GM18861 (cell line): ENCODE data around the gene UBE2F.
A peak's percentile ranks its signal among the peaks of the same experiment; 100 is the strongest.
"Not testable (repeated sequence)": the region's sequence is repeated elsewhere in the genome, so short reads cannot be mapped to it uniquely, and the experiment has no call there.

Experiments
- ATAC-seq: cut with Tn5 transposase; IDR thresholded peaks from one replicate; pipeline ENCODE4 v1.9.1; 2021; ENCODE audit not compliant: unreplicated experiment

UBE2F gene

DNA sequence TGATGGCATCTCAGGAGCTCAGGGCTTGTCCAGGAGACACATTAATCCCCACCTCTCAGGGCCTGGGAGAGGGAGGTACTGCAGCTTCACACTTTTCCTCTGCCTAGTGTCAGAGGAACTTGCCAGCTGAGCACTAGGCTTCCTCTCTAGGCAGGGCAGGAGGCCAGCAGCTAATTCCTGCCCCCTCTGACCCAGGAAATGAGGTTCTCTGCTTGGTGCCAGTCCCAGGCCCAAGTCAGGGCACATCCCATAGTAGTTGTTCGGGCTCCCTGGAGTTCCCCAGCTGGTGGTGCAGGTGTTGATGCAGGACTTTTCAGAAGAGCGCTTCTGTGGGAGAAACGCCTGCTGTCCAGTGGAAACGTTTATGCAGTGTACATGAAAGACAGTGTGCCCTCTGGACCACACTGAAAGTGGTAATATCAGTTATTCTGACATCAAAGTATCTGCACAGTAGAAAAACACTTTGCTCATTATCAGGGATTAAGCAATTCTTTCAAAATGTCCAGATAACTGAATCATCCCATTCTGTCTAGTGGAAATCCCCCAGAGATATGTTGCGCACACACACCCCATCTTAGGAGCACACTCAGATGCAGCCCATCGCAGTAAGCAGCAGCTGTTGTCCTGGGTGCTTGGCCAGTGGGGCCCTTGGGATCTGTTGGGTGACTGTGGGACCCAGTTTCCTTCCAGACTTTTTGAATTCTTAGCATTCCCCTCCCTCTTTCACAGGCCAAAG, 76.2 kb downstream of the UBE2F start:
- ATAC-seq = no peak

- ATAC-seq = no peak
Observed at GRCh38 chr2:238043851-238044250, 77.0 kb downstream of the UBE2F start.

DNA sequence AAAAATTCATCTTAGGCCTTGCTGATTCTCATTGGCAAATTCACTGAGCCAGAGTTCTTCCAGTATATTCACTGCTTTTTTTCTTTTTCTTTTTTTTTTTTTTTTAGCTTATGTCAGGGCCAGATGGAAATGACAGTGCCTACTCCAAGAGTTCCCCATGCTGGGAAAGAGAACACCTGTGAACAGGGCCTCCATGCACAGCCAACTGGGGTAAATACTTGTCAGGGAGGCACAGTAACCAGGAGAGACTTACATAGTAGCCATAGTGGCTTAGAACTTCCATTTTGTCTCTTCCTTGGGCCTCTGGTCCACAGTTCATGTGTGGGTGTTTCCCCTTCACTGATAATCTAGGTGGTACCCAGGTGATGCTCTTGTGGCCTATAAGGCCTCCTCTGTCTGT, 78.8 kb downstream of the UBE2F start:
- no peak for ATAC-seq

- no peak for ATAC-seq
Observed at GRCh38 chr2:238046725-238047270, 80.0 kb downstream of the UBE2F start.

GRCh38 chr2:238053191-238053776, 86.5 kb downstream of the UBE2F start:
- ATAC-seq = no peak

- no peak for ATAC-seq
Observed at GRCh38 chr2:238055841-238056240, 89.0 kb downstream of the UBE2F start.

DNA sequence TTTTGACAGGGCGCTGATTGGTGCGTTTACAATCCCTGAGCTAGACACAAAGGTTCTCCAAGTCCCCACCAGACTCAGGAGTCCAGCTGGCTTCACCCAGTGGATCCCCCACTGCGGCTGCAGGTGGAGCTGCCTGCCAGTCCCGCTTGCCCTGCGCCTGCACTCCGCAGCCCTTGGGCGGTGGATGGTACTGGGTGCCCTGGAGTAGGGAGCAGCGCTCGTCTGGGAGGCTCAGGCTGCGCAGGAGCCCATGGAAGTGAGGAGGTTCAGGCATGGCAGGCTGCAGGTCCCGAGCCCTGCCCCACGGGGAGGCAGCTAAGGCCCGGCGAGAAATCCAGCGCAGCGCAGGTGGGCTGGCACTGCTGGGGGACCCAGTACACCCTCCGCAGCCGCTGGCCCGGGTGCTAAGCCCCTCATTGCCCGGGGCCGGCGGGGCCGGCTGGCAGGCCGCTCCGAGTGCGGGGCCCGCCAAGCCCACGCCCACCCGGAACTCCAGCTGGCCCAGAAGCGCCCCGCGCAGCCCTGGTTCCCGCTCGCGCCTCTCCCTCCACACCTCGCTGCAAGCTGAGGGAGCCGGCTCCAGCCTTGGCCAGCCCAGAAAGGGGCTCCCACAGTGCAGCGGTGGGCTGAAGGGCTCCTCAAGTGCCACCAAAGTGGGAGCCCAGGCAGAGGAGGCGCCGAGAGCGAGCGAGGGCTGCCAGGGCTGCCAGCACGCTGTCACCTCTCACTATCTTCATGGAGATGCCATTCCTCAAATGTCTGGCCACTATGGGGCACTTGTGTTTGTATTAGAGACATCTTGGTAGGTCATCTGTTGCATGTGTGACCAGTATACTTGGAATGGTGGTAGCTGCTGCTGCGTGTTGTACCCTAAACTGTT, 91.1 kb downstream of the UBE2F start:
- not testable (repeated sequence) for ATAC-seq

DNA sequence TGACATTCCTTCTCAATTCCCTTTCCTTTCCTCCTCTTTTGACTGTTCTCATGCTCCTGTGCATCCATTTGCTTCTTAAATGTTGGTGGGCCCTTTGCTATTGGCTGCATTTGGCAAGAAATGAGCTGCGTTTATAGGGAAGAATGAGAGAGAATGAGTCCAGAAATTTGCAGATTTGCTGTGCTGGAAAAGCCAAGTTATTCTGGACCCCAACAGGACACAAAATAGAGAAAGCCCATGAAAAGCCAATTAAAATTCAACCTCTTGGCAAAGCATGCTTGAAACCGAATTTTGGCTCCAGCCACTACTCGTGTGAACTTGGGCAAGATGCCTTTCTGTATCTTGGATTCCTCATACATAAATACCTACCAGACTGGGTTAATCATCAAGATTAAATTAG, 92.7 kb downstream of the UBE2F start:
- ATAC-seq = no peak

DNA sequence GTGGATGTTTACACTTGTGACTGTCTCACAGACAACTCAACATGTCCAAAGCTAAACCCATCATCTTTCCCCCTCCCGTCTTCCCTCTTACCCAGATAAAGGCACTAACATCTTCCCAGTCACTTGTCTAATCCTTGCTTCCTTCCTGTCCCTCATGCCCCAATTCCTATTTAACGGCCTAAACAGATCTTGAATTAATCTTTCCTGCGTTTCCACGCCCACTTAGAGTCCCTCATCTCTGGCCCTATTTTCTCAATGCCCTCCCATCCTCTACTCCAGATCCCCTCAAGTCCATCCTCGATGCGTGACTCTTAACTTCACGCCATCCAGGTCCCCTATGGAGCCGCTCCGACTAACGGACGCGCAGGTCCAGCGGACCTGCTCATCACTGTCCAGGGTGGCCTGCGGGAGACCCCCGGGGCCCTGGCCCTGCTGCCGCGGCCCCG, 93.3 kb downstream of the UBE2F start:
- no peak for ATAC-seq

DNA sequence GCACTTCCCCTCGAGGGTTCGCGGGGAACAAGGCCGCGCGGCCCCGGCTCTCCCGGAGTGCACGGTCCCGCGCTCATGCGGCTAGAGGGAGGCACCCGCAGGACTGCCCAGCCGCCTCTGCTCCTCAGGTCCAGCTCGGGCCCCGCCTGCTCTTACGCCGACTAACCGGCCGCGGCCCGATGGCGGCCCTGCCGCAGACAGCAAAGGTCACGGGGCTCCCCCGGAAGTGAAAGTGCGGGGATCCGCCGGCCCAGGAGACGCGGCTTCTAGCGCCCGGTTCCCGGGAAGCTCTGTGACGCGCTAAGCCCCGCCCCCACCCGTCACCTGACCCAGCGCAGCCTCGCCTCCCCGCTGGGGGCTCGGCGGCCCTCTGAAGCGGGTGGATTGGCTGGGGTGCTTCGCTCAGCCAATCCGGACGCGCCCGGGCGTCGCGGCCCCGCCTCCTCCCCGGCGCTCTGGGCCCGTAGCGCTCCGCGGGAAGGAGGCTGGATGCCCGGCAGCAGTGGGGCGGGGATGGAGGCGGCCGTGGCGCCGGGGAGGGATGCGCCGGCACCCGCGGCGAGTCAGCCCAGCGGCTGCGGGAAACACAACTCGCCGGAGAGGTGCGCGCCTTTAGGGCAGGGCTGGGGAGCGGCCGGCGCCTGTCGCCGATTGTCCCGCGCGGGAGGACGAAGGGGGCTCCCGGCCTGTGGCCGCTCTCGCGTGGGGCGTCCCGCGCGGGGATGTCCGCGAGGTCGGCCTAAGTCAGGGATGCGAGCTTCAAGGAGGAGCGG, 93.9 kb downstream of the UBE2F start, which contains the start of gene SCLY:
Gene SCLY, plus strand, starts transcription at position 460 of the 773 bp plus-strand sequence. Its CDS starts 54 bp downstream, at position 514.
- ATAC-seq = peak; percentile 87

GRCh38 chr2:238061315-238062202, 94.7 kb downstream of the UBE2F start:
- ATAC-seq = peak; percentile 15

GRCh38 chr2:238063414-238064189, 96.8 kb downstream of the UBE2F start:
- ATAC-seq = no peak

GRCh38 chr2:238064376-238064775, 97.6 kb downstream of the UBE2F start:
- no peak for ATAC-seq

DNA sequence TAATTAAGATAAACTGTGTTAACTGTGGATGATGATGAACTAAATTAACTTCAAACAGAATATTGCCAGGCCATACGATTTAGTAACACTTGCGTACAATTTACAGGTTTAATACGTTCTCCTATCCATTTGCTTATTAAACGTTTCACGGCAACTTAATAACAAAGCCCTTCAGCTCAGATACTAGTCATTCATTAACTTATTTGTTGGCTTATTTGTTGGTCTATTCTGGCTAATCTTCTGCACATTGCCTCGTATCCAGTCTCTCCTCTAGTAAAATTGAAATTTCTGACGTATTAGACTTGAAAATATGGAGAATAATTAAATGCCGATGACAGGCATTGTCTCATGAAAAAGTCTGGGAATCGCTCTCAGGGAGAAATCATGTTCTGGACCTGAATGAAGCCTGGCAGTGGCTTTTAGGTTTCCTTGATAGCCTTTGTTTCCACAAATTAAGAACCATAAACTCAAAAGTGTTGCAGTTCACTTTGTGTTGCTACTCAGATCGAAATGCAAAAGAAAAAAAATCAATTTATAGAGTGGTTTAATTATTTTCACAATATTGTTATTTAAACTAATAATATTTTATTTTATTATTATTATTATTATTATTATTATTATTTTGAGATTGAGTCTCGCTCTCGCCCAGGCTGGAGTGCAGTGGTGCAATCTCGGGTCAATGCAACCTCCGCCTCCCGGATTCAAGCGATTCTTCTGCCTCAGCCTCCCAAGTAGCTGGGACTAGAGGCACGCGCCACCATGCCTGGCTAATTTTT, 98.4 kb downstream of the UBE2F start:
- no peak for ATAC-seq

DNA sequence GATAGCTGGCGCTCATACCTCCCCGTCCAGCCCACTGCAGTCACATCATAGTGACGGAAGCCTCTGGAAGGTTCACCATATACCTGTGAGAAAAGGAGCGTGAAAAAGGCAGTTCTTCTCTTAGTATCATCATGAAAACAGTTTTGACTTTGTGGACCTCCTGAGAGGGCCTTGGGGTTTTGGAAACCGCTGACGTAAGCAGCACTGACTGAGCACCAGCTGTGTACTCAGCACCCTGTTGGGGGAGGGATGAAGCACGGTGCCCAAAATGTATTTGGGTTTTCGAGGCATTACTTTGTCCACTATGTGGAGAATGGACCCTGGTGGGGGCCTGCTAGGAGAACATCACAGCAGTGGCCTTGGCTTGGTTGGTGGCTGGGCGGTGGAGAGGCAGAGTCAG, 99.4 kb downstream of the UBE2F start:
- ATAC-seq = no peak

DNA sequence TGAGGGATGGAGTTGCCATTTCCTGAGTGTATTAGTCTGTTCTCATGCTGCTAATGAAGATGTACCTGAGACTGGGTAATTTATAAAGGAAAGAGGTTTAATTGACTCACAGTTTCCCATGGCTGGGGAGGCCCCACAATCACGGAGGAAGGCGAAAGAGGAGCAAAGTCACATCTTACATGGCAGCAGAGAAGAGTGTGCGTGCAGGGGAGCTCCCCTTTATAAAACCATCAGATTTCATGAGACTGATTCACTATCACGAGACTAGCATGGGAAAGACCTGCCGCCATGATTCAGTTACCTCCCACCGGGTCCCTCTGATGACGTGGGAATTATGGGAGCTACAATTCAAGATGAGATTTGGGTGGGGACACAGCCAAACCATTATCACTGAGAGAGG, 99.9 kb downstream of the UBE2F start:
- ATAC-seq = not testable (repeated sequence)

- no peak for ATAC-seq
Observed at GRCh38 chr2:238067939-238068338, 101.1 kb downstream of the UBE2F start.
